Measurements from ENCODE around the gene AGBL1.

The AGBL1 gene

GRCh38 chr15:86079508-86080266 is at the start of gene AGBL1:
TSS of gene AGBL1 (plus strand) at chr15:86079871.
- no peak for DNase-seq

- no peak for DNase-seq
Measured at GRCh38 chr15:86034904-86035303, 44.8 kb upstream of the AGBL1 start.

- DNase-seq: no peak
Measured at GRCh38 chr15:86036243-86036642, 43.4 kb upstream of the AGBL1 start.

GRCh38 chr15:86038491-86038890 is 41.2 kb upstream of the AGBL1 start:
- no peak for DNase-seq

- no peak for DNase-seq
Measured at GRCh38 chr15:86040356-86041033, 39.2 kb upstream of the AGBL1 start.

- no peak for DNase-seq
Measured at GRCh38 chr15:86041399-86041798, 38.3 kb upstream of the AGBL1 start.

GRCh38 chr15:86042226-86042625 is 37.4 kb upstream of the AGBL1 start:
- no peak for DNase-seq

GRCh38 chr15:86044981-86045380 is 34.7 kb upstream of the AGBL1 start:
- DNase-seq: peak; percentile 8

- no peak for DNase-seq
Measured at GRCh38 chr15:86054338-86054737, 25.3 kb upstream of the AGBL1 start.

- DNase-seq: no peak
Measured at GRCh38 chr15:86055688-86056087, 24.0 kb upstream of the AGBL1 start.

- no peak for DNase-seq
Measured at GRCh38 chr15:86059851-86060250, 19.8 kb upstream of the AGBL1 start.

GRCh38 chr15:86060674-86061073 is 19.0 kb upstream of the AGBL1 start:
- DNase-seq: no peak

GRCh38 chr15:86061581-86061980 is 18.1 kb upstream of the AGBL1 start:
- no peak for DNase-seq

- no peak for DNase-seq
Measured at GRCh38 chr15:86062646-86063243, 16.9 kb upstream of the AGBL1 start.

- no peak for DNase-seq
Measured at GRCh38 chr15:86063356-86064095, 16.1 kb upstream of the AGBL1 start.

GRCh38 chr15:86064326-86064725 is 15.3 kb upstream of the AGBL1 start:
- no peak for DNase-seq

- DNase-seq: no peak
Measured at GRCh38 chr15:86066174-86066834, 13.4 kb upstream of the AGBL1 start.

GRCh38 chr15:86073281-86073680 is 6.4 kb upstream of the AGBL1 start:
- DNase-seq: no peak

- no peak for DNase-seq
Measured at GRCh38 chr15:86076468-86076867, 3.2 kb upstream of the AGBL1 start.

GRCh38 chr15:86077070-86077469 is 2.6 kb upstream of the AGBL1 start:
- no peak for DNase-seq

- no peak for DNase-seq
Measured at GRCh38 chr15:86080302-86080701, 631 bp downstream of the AGBL1 start.

- DNase-seq: peak; percentile 35
Measured at GRCh38 chr15:86082619-86083380, 3.1 kb downstream of the AGBL1 start.

All from CD4-positive, alpha-beta T cell treated with Interleukin-17A for 4 hours (primary cell).